GM18951 (cell line): Measurements from ENCODE around the gene EMILIN1.
"Not testable (repeated sequence)": the region's sequence is repeated elsewhere in the genome, so short reads cannot be mapped to it uniquely, and the experiment has no call there.

ENCODE experiments used
- POLR2A ChIP-seq: IDR thresholded peaks from 4 replicates; pipeline ENCODE4 v1.6.1; 2011; ENCODE audit warnings: mild to moderate bottlenecking; ENCODE audit not compliant: insufficient read length, insufficient read depth; ENCODE audit errors: extremely low read depth
- in situ Hi-C: fragments of 300-500 bp; cut with MboI; formaldehyde crosslinking; loops from one replicate; pipeline ENCODE4 v1.12.0; 2022; ENCODE audit warnings: low sequenced_read_pairs, mixed read lengths, inconsistent platforms; ENCODE audit not compliant: unreplicated experiment

EMILIN1 gene

GRCh38 chr2:27067385-27067784, 11.0 kb upstream of the EMILIN1 start:
- no peak for TF ChIP-seq POLR2A
- in situ Hi-C loops = no loop called here

- in situ Hi-C loops = no loop called here
- TF ChIP-seq POLR2A = no peak
Observed at GRCh38 chr2:27069436-27069835, 9.0 kb upstream of the EMILIN1 start.

- in situ Hi-C loops = no loop called here
- TF ChIP-seq POLR2A = no peak
Observed at GRCh38 chr2:27069961-27070618, 8.3 kb upstream of the EMILIN1 start.

GRCh38 chr2:27070653-27071276, 7.7 kb upstream of the EMILIN1 start:
- TF ChIP-seq POLR2A = no peak
- in situ Hi-C loops = no loop called here

- peak; percentile 97 for TF ChIP-seq POLR2A
- in situ Hi-C loops = no loop called here
Observed at GRCh38 chr2:27071277-27071989, 7.0 kb upstream of the EMILIN1 start, which contains the start of gene OST4. OST4 (minus strand) TSS chr2:27071654.

GRCh38 chr2:27071990-27072830, 6.2 kb upstream of the EMILIN1 start:
- in situ Hi-C loops = no loop called here
- TF ChIP-seq POLR2A = no peak

GRCh38 chr2:27072920-27073319, 5.5 kb upstream of the EMILIN1 start:
- TF ChIP-seq POLR2A = no peak

GRCh38 chr2:27073782-27074181, 4.6 kb upstream of the EMILIN1 start:
- in situ Hi-C loops = no loop called here

More at GRCh38 chr2:27072920-27073319, 5.5 kb upstream of the EMILIN1 start:
- in situ Hi-C loops = no loop called here

GRCh38 chr2:27074738-27075565, 3.5 kb upstream of the EMILIN1 start:
- TF ChIP-seq POLR2A = peak; percentile 35
- in situ Hi-C loops = no loop called here

More at GRCh38 chr2:27073782-27074181, 4.6 kb upstream of the EMILIN1 start:
- no peak for TF ChIP-seq POLR2A

GRCh38 chr2:27075566-27075871, 2.9 kb upstream of the EMILIN1 start:
- in situ Hi-C loops = not testable (repeated sequence)

- in situ Hi-C loops = no loop called here
- no peak for TF ChIP-seq POLR2A
Observed at GRCh38 chr2:27076323-27076722, 2.1 kb upstream of the EMILIN1 start.

GRCh38 chr2:27077231-27077630, 1.2 kb upstream of the EMILIN1 start:
- in situ Hi-C loops = no loop called here
- no peak for TF ChIP-seq POLR2A
